Activated gamma-delta T cell treated with Interleukin-2 at 50 U/mL for 16 hours (primary cell): ENCODE data around the gene TSR1.

Source experiments
- DNase-seq: peaks from one replicate; pipeline ENCODE4 v3.0.0-alpha.2; 2020

Gene TSR1

DNA sequence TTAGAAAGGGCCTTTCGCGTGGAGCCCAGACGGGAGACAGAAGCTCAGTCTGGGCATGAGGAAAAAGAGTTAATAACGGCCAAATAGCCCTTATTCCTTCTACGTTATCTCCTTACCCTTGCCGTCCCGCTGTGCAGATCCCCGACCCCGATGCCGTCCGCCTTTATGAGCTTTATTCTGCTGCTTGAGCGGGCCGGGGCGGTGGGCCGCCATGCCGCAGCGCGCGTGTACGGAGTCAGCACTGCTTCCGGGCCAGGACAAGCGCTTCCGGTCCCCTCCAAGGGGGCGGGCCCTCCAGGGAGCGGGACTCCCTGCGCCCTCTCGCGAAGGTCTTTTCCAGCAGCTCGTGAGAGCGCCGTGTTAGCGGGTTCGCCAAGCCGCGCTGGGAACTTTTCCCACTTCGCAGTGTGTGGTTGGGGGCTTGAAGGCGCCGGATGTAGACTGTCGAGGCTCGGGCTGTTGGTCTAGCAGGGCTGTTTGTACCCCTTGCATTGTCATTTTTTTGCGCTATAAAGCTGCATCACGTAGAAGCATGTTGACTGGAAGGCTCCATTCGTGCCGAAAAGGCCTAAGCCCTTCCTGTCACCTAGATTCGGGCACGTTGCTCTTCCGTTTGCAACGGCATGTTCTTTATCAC, at the start of gene TSR1:
Gene TSR1, minus strand, starts transcription at position 243 of the 637 bp plus-strand sequence. Its CDS starts 30 bp downstream, at position 213.
- peak; percentile 86 for DNase-seq

DNA sequence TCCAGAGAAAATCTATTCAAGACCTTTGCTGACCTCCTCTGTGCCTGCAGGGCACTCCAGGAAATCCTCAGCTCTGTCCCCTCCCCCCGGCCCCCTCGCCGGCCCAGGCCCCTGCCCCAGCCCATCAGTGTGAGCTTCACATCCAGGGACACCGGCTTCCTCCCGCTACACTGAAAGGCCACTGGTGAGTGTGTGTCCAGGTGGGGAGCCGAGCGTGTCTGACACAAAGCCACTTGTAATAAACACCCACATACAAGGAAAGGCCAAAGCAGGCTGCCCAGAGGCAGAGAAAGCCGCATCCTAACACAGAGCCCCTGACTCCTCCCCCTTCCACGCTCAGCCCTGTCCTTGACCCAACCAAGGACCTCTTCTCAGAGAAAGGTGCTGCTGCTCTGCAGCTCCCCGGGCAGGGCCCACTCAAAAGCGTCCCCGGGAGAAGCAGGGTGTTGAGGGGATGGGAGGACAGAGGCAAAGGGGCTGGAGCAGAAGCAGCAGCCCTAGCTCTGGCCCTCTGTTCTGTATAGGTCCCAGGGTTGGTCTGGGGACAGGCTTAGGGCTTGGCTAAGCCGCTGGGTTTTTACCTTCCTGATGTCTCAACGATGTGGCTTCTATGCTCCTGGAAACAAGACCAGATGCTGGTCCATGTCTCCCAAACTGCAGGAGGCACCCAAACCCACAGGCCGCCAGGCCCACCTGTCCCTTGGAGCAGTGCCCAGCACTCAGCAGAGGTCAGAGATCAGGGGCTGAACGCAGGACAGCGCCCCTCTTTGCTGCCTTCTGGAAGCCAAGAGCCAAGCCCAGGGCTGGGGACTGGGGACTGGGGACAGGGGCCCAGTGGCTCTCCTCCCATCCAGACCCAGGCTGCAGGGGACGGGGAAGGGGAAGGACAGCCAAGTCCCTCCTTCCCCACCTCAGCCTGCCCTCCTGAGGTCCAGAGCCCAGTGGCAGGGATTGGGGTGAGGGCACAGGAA, 49.3 kb upstream of the TSR1 start:
- no peak for DNase-seq

DNA sequence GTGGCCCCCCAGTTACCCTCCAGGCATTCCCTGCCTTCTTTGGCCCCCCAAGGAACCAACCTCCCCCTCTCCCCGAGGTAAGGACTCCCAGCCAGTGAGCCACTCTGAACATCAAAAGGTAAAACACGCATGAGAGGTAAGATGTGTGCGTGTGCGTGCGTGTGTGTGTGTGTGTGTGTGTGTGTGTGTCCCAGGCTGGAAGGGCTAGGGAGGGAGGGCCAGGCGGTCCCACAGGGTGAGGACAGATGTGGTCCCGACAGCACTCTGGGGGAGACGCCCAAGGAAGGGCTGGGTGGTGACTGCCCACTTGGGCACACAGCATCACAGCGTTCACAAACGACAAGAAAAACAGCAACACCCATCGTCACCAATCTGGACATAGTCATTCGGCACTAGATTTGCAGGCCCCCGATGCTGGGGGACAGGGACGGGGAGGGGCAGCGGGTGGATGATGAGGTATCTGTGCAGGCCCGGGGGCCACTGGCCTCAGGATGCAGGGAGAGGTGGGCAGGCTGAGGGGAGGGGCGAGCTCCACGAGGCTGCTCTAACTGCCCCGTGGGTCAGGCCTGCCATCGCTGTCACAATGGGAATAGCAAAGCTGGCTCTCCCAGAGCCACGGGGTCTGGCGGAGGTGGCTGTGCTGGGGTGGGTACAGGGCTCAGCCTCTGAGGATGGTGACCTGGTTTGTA, 48.3 kb upstream of the TSR1 start:
- no peak for DNase-seq

DNA sequence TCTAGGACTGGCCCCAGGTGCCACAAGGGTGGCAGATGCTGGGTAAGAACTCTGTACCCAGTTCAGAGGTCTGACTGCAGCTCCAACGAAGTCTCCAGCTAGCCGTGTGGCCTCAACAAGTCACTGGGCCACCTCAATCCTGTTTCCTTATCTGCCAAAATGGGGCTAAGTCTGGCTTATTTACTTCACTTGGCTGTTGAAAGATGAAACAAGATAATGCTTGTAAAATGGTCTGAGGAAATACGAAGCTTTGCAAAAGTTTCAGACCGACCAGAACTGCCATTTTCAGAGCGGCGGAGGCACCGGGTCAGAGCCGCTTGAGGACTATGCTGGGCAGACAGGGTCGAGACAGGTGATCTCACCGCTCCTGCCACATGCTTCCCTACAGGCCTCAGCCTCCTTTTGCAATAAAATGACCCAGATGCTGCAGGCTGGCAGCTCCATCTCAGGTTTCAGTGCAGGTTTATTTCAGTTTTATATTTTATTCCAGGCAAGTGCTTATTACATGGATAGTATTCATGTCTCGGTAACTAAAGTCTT, 47.4 kb upstream of the TSR1 start:
- DNase-seq: no peak

DNA sequence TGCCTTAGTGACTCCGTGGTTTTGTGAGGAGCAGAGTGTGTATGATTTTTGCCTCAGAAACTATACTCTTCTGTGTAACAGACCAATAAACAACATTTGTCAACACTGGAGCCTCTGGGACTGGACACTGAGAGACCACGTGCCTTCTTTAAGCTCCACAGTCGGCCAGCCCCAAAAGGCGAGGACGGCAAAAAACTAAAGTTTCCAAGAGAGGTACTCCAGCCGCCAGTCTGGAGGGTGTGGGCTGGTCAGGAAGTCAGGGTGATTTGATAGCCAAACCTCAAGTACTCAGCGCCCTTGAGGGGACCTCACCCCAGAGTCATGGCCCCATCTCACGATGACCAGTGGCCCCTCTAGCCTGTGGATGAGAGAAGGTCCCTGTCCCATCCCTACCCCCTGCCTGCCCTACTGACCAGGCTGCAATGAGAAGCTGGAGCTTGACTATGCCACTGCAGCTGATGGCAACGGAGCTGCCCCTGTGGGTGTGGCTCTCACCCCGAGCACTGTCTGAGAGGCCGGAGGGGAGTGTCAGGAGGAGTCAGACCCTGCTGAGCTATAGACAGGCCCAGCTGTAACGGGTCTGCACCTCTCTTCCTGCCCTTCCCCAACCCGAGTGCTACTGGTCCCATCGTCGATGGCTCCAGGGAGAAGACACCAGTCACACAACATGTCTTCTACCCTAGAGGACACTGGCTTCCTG, 44.8 kb upstream of the TSR1 start:
- DNase-seq: no peak

DNA sequence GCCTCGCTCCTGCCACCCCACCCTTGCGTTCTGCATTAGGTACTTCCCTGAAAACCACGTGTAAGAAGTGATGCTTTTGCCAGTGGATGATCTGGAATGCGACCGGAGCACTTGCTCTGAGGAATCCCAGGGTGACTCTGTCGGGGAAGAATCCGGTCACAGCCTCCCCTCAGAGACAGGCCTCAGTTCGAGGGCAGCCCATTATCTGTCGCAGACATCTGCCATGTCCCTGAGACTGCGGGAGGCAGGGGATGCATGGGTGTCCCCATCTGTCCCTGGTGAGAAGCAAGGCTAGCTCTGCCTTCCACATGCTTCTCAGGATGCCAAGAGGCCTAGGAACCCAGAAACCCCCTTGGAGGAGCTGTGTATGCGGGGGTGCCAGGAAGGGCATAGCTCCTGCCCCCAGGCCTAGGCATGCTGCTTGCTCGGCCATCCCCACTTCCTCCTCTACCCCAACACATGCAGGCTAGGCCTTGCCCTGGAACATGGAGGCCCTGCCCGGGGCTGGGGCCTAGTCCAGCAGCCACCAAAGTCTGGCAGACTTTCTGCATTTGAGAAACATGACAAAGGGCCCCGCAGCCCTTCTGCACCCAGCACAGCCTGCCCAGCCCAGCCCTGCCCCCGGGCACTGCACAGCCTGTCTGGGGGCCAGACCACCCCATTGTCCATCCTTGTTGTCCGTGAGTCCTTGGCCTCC, 44.1 kb upstream of the TSR1 start:
- no peak for DNase-seq

DNA sequence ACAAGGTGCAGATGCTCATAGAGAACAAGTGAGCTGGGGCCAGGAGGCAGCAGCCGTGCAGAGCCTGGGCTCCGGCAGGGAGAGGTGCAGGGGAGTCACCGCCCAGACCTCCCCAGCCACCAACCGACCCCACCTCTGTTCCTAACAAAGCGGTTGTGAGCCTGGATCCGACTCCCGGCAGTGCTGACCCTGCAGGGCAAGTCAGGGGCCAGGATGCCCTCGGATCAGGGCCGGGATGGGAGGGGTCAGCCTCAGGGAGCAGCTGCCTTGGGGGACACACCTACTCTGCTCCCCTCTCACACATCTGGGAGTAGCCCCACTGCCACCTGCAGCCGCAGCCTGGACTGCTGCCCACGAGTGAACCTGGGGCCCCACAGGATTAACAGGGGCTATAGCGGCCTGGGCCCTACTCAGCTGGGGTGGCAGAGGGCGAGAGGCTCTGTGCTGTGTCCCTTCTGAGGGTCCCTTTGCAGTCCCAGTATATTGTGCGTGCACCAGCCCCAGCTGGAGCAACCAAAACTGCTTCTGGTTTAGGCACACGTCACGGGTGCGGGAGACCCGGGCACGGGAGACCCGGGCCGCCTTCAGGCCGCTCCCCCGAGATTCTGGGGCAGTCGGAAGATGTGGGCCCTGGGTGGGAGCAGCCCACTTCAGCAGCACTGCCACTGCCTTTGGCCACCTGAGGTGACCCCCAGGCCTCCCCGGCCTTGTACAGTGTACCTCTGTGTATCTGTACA, 43.4 kb upstream of the TSR1 start:
- DNase-seq: no peak

DNA sequence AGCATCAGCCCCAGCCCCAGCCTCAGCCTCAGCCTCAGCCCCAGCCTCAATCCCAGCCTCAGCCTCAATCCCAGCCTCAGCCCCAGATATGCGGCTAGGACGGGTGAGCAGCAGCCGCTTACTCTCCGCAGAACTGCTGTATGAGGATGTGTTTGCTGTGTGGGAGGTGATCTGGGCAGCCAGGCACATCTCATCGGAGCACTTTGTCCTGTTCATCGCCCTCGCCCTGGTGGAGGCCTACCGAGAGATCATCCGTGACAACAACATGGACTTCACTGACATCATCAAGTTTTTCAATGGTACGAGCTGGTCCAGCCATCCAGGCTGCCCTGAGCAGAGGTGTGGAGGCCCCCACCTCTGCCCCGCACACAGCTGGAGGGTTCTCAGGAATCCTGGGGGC, 42.6 kb upstream of the TSR1 start:
- DNase-seq: no peak

DNA sequence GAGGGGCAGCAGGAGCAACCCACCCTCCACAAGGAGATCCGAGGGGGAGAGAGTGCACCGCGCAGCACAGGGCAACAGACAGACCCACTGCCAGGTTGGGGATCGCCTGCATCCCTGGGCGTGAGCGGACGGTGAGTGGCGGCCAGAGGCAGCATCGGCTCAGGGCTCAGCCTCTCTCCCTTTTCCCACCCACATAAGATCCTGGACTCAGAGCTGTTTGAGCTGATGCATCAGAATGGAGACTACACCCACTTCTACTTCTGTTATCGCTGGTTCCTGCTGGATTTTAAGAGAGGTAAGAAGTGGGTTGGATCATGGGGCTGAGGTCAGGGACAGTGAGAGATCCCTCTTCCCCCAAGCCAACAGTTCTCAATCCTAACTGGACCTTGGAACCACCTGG, 41.4 kb upstream of the TSR1 start:
- no peak for DNase-seq

DNA sequence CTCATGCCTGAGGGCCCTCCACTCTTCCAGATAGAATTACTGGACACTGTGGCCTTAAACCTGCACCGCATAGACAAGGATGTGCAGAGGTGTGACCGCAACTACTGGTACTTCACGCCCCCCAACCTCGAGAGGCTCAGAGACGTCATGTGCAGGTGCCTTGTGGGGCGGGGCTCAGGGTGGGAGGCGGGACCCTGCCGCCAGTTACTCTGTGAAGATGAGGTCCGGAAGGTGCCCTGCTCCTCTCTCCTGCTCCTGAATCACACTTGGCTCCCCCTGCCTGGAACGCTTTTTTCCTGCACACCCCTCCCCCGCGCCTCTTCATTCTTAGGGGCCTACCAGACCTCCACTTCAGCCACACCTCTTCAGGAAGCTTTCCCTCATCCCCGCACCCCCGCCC, 39.9 kb upstream of the TSR1 start:
- no peak for DNase-seq

DNA sequence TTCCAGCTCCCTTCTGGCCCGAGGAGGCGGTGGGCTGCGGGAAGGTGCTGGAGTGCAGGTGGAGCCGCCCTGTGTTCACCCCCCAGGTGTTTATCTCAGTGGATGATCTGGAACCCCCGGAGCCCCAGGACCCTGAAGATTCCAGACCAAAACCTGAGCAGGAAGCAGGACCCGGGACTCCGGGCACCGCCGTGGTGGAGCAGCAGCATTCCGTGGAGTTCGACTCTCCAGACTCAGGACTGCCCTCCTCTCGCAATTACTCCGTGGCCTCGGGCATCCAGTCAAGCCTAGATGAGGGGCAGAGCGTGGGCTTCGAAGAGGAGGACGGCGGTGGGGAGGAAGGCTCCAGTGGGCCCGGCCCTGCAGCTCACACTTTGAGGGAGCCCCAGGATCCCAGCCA, 39.1 kb upstream of the TSR1 start:
- no peak for DNase-seq

DNA sequence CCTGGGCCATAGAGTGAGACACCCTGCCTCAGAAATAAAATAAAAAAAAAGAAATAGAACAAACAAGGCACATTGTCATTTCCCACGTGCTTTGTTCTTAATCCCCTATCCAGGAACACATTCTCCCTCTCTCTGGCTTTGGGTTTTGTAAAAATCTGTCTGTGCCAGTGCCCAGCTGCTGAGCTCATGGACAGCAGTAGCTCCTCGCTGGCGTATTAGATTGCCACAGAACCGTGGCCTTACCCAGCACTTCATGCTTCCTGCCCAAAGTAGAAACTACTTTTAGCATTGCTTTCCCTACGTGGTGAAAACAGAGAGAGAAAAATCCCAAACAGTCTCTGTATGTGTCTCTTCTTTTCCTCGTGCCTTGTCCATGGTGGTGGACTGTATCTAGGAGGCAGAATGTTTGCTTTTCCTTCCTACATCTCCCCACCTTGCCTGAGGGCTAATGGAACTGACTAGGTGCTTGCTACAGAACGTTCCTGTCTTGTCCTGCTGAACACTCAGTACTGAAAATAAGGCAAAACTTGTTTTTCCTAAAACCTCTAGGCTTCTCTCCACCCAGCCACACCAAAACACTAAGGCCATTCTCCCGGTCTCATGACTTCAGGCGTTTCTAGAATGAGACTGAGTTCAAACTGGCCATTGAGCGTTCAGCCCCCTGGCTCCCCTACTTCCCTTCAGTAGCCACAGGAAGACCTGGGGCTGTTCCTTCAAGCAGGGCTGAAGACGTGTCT, 38.5 kb upstream of the TSR1 start:
- DNase-seq: no peak

DNA sequence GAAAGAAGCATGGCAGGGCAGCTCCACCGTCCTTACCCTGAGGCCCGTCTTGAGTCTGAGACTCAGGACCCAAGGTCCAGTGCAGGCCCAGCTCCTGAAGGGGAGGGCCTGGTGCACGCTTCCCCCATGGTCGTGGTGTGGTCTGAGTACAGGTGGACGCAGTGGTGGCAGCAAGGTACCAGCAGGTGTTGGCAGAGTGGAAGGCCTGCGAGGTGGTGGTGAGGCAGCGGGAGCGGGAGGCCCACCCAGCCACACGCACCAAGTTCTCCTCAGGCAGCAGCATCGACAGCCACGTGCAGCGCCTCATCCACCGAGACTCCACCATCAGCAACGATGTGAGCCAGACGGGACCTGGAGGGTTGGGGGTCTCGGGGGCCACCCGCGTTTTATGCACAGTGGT, 36.9 kb upstream of the TSR1 start:
- no peak for DNase-seq

DNA sequence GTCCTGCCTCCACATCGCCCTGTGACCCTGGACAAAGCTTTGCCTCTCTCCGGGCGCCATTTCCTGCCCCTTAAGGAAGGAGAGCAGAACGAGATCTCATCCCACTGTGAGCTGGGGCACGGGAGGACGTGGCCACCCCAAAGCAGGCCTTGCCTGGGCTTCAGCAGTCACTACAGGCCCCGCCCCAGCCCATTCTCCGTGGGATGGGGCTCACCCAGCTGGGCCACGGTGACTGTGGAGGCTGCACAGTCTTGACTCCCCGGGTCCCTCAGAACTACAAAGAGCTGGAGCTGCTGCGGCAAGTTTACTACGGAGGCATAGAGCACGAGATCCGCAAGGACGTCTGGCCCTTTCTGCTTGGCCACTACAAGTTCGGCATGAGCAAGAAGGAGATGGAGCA, 36.4 kb upstream of the TSR1 start:
- DNase-seq: no peak

DNA sequence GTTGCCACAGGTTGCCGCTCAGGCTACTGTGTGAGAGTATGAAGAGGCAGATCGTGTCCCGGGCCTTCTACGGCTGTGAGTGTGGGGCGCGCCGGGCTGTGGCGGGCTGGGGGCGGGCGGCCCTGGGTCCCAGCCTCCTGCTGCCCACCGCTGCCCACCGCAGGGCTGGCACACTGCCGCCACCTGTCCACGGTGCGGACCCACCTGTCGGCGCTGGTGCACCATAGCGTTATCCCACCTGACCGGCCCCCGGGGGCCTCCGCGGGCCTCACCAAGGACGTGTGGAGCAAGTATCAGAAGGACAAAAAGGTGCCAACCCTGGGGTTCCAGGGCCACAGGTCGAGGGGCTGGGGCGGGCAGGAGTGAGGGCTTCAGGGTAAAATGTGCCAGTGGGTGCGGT, 35.9 kb upstream of the TSR1 start:
- DNase-seq: no peak

DNA sequence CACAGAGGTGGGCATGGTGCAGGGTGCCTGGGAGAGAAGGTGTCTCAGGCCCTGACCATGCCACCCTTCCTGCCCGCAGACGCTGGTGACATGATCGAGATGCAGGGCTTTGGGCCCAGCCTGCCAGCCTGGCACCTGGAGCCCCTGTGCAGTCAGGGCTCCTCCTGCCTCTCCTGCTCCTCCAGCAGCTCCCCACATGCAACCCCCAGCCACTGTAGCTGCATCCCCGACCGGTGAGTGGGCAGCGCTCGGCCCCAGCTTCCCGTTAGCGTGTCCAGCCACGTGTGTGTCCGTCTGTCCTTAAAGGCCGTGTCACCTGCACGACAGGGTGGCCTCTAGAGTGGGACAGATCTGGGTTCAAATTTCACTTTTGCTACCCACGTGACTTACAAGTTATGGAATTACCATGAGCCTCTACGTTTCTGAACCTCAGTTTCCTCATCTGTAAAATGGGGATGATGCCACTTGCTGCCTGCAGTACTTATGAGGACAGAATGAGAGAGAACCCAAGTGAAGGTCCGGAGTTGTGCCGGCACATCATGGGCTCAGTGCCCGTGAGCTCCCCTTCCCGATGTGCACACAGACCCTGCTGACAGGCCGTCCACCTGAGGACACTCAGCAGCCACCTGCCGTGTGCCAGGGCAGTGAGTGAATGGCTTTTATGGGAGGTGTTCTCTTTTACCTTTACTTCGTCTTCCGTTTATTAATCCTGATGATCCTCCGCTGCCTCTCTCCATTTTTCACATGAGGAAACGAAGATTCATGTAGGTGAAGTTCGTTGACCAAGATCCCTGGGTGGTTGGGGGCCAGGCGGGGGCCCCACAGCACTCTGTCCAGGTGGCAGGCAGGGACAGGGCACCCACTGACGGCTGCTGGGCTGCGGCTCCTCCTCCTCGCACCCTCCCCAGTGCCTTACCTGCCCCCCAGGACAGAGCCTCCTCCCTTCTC, 35.2 kb upstream of the TSR1 start:
- DNase-seq: no peak

DNA sequence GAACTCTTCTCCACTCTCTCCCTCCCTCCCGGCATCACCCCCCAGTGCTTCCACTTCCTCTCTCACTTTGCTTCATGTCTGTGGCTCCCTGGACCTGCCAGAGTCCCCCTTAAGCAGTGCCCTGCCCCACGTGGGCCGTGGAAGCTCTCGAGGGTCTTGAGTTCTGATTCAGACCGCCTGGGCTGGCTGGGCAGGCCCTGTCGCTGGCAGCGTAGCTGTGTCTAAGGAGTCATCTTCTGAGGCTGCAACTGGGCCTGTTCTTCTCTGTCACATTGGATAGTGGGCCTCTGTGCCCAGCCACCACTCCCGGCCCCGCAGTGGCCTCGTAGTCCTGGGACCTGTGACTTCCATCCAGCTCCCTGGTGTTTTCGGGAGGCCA, 33.9 kb upstream of the TSR1 start:
- DNase-seq: no peak

DNA sequence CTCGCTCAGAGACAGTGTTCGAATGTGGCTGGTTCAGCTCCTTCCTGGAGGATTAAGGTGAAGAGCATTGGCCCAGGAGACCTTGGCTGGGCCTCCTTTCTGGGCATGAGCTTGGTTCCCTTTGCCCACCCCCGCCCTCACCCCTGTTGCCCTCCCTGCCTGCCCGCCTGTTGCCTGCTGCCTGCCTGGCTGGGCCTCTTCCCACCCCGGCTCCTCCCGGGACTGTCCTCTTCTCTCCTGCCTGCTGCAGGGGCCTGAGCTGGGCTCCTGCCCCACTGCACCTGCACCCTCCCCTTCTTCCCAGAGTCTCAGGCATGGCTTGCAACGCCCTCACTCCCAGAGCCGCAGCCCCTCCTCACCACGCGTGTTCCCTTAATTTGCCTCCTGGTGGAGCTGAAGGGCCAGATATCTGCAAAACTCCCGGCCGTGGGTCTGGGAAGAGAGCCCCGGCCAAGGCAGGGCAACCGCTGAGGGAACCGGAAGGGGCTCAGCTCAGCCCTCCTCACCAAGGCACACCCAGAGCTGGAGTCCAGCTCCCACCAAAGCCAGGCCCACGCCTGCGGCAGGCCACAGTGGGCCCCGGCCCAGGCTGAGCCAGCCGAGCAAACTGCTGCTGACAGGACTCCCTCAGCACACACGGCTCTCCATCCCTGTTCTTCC, 33.4 kb upstream of the TSR1 start:
- no peak for DNase-seq

DNA sequence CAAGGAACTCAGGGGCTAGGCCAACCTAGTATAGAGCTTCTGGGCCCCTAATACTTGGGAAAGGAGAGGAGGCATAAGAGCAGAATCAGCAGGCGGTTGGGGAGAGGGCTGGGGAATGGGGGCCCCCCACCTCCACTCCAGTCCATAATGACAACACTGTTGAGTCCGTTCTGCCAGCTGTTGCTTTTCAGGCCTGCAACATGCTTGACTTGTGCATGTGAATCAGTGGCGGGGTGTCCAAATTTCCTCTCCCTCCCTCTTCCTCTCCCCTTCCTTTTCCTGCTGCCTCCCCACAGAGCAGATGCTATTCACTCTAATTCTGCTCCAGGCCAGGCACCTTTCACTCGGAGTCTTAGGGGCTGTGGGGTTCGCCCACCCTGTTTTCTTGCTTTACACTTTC, 32.8 kb upstream of the TSR1 start:
- DNase-seq: no peak
